ENCODE data around the gene PI4KA.

DNA sequence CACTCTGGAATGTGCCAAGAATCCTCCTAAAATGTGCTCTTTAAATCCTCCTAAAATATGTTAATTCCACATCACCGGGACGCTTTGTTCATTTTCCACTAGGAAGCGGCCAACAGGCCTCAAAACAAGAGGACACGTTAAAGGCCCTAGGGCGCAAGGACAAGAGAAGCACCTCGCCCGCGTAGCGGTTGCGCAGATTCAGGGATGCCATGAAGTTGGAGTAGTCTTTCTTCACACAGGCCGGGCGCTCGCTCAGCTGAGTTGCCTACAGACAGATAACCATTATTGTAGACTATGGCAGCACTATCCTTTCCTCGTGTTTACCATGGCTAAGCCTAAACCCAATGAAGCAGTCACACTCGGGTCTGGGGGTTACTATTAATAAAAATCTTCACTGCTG, 114.2 kb downstream of the PI4KA start:
- TF ChIP-seq, protein P1, sequence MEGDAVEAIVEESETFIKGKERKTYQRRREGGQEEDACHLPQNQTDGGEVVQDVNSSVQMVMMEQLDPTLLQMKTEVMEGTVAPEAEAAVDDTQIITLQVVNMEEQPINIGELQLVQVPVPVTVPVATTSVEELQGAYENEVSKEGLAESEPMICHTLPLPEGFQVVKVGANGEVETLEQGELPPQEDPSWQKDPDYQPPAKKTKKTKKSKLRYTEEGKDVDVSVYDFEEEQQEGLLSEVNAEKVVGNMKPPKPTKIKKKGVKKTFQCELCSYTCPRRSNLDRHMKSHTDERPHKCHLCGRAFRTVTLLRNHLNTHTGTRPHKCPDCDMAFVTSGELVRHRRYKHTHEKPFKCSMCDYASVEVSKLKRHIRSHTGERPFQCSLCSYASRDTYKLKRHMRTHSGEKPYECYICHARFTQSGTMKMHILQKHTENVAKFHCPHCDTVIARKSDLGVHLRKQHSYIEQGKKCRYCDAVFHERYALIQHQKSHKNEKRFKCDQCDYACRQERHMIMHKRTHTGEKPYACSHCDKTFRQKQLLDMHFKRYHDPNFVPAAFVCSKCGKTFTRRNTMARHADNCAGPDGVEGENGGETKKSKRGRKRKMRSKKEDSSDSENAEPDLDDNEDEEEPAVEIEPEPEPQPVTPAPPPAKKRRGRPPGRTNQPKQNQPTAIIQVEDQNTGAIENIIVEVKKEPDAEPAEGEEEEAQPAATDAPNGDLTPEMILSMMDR (conservative IDR thresholded peaks at IDR 0.05 in 1 of 2, IDR thresholded peaks at IDR 0.05 in 1 of 2; ENCODE audit: low read depth in 1 of 2, low read length in 2 of 2): no peak
- no peak for TF ChIP-seq EZH2 (IDR thresholded peaks at IDR 0.05; ENCODE audit: low read length, missing control alignments)
